Measurements from ENCODE around the gene SSC5D.
"Not testable (repeated sequence)": the region's sequence is repeated elsewhere in the genome, so short reads cannot be mapped to it uniquely, and the experiment has no call there.

SSC5D gene

GRCh38 chr19:55529636-55530234, 41.5 kb downstream of the SSC5D start (continued):
- TF ChIP-seq ZNF335 (tag by site-specific recombination; conservative IDR thresholded peaks at IDR 0.05) (no peak), ZNF645 (tag by site-specific recombination; IDR thresholded peaks at IDR 0.05) (no peak), ZNF621 (tag by site-specific recombination; IDR thresholded peaks at IDR 0.05) (no peak), ZNF175 (tag by site-specific recombination; IDR thresholded peaks at IDR 0.05) (no peak), ZNF302 (tag by site-specific recombination; IDR thresholded peaks at IDR 0.05; ENCODE audit: low read depth) (no peak), ZNF132 (tag by site-specific recombination; IDR thresholded peaks at IDR 0.05; ENCODE audit: borderline replicate concordance) (no peak), ZNF571 (tag by site-specific recombination; IDR thresholded peaks at IDR 0.05) (no peak), ZNF658 (tag by site-specific recombination; IDR thresholded peaks at IDR 0.05) (no peak)
- TF ChIP-seq, protein P1, sequence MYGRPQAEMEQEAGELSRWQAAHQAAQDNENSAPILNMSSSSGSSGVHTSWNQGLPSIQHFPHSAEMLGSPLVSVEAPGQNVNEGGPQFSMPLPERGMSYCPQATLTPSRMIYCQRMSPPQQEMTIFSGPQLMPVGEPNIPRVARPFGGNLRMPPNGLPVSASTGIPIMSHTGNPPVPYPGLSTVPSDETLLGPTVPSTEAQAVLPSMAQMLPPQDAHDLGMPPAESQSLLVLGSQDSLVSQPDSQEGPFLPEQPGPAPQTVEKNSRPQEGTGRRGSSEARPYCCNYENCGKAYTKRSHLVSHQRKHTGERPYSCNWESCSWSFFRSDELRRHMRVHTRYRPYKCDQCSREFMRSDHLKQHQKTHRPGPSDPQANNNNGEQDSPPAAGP (tag by site-specific recombination; IDR thresholded peaks at IDR 0.05): no peak

DNA sequence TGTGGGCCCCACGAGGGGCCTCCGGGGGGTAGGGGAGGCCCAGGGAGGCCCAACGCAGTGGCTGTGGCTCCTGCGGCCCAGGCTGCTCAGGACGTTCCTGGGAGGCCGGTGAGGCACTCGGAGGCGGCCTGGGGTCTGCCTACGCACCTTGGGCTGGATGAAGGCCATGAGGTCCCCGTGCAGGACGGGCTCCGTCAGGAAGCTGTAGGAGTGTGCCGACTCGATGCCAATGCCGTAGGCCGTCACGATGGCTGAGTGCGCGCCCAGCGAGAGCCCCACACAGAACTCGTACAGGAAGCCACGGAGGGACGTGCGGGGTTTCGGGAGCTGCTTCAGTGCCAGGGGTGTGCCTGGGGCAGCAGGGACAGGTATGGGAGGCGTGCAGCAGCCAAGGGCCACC, 42.8 kb downstream of the SSC5D start:
- no peaks in the 10 kb centered on the region for H3K9me3 ChIP-seq (ENCODE audit: control insufficient read depth, insufficient read depth, low read depth, low read length)
- POLR2A ChIA-PET: no interaction called here
- H3K4me1 ChIP-seq (ENCODE audit: control insufficient read depth, insufficient read depth, low read length): no peaks in the 10 kb centered on the region
- H3K27ac ChIP-seq (ENCODE audit: extremely low read depth, low read depth, low read length): no peak overlapping the region
- TF ChIP-seq EGR2 (tag by site-specific recombination; IDR thresholded peaks at IDR 0.05; ENCODE audit: low read depth): peak; percentile 49
- TF ChIP-seq ZFHX2 (tag by site-specific recombination; conservative IDR thresholded peaks at IDR 0.05): peak; percentile 34
- no peak for TF ChIP-seq ZNF223 (tag by site-specific recombination; IDR thresholded peaks at IDR 0.05)
- 0 out of 2 replicates have a peak, but pooled peaks have one; percentile 36 for TF ChIP-seq ZNF692 (tag by site-specific recombination; IDR thresholded peaks at IDR 0.05)
- TF ChIP-seq GLIS1 (tag by site-specific recombination; IDR thresholded peaks at IDR 0.05): peak; percentile 35
- H3K36me3 ChIP-seq (ENCODE audit: control insufficient read depth in 2 of 2, insufficient read depth in 1 of 2, low read length in 2 of 2): no peaks in the 10 kb centered on the region
- CTCF ChIA-PET: no interaction called here
- no peak overlapping the region for H3K4me3 ChIP-seq (ENCODE audit: low read depth, low read length)

DNA sequence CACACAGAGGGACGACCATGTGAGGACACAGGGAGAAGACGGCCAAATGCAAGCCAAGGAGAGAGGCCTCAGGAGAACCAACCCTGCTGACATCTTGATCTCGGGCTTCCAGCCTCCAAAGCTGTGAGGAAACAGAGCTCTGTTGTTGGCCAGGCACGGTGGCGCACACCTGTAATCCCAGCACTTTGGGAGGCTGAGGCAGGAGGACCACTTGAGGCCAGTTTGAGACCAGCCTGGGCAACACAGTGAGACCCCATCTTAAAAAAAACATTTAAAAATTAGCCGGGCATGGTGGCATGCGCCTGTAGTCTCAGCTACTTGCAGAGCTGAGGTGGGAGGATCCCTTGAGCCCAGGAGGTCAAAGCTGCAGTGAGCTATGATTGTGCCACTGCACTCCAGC, 46.0 kb downstream of the SSC5D start:
- not testable (repeated sequence) for H3K4me3 ChIP-seq (ENCODE audit: low read depth, low read length); H3K27ac ChIP-seq (ENCODE audit: extremely low read depth, low read depth, low read length); H3K36me3 ChIP-seq (ENCODE audit: control insufficient read depth in 2 of 2, insufficient read depth in 1 of 2, low read length in 2 of 2); H3K4me1 ChIP-seq (ENCODE audit: control insufficient read depth, insufficient read depth, low read length); H3K9me3 ChIP-seq (ENCODE audit: control insufficient read depth, insufficient read depth, low read depth, low read length)
- peak; percentile 67; the same call in 1 of the 2 replicates for TF ChIP-seq ZNF548 (tag by site-specific recombination; IDR thresholded peaks at IDR 0.05)
- TF ChIP-seq ZNF121 (tag by site-specific recombination; IDR thresholded peaks at IDR 0.05): peak; percentile 81
- ChIA-PET CTCF (interaction anchor here (0.6 to 1.6 kb wide), 3 partner anchors 30 to 232 kb away, joined by 3 to 8 read pairs (median 4); no protein-coding TSS in a partner anchor), POLR2A (interaction anchor here (1.4 kb wide), 1 partner anchor 72 kb away, joined by 4 read pairs; the partner anchor contains the start of gene ZNF865)
